SK-N-SH treated with all-trans-retinoic acid at 6 μM for 48 hours (cell line): ENCODE results near the gene ESR2.

ENCODE experiments used
- ARNTL ChIP-seq: fragments of 450-650 bp; formaldehyde crosslinking; IDR thresholded peaks from 2 replicates; pipeline ENCODE4 v1.5.0; 2020; ENCODE audit warnings: low read depth, mild to moderate bottlenecking, moderate library complexity, borderline replicate concordance
- CREB5 ChIP-seq: fragments of 250-450 bp; sonication (Bioruptor Pico); IDR thresholded peaks from 2 replicates; pipeline ENCODE4 v1.5.1; 2020; ENCODE audit warnings: low read depth, mild to moderate bottlenecking, moderate library complexity
- CSDC2 ChIP-seq: fragments of 250-450 bp; sonication (Bioruptor Pico); IDR thresholded peaks from 2 replicates; pipeline ENCODE4 v1.5.0; 2020; ENCODE audit warnings: mild to moderate bottlenecking, moderate library complexity
- ESRRG ChIP-seq: fragments of 250-450 bp; sonication (Bioruptor Pico); IDR thresholded peaks from 2 replicates; pipeline ENCODE4 v1.6.1; 2021; ENCODE audit warnings: mild to moderate bottlenecking
- PATZ1 ChIP-seq: fragments of 250-450 bp; sonication (Bioruptor Pico); IDR thresholded peaks from 2 replicates; pipeline ENCODE4 v1.8.0; 2020; ENCODE audit warnings: mild to moderate bottlenecking, moderate library complexity, borderline replicate concordance
- POU6F1 ChIP-seq: fragments of 250-450 bp; sonication (Bioruptor Pico); IDR thresholded peaks from 2 replicates; pipeline ENCODE4 v1.8.0; 2021; ENCODE audit warnings: low read depth, mild to moderate bottlenecking, moderate library complexity, borderline replicate concordance
- ZC3H10 ChIP-seq: fragments of 250-450 bp; sonication (Bioruptor Pico); IDR thresholded peaks from 2 replicates; pipeline ENCODE4 v1.5.1; 2021; ENCODE audit warnings: mild to moderate bottlenecking, moderate library complexity
- ZFP3 ChIP-seq: fragments of 250-450 bp; sonication (Bioruptor Pico); IDR thresholded peaks from 2 replicates; pipeline ENCODE4 v1.5.0; 2020; ENCODE audit warnings: mild to moderate bottlenecking, moderate library complexity
- ZFP30 ChIP-seq: fragments of 450-650 bp; formaldehyde crosslinking; IDR thresholded peaks from 2 replicates; pipeline ENCODE4 v1.5.0; 2022; ENCODE audit warnings: mild to moderate bottlenecking, moderate library complexity
- ZNF70 ChIP-seq: fragments of 450-650 bp; formaldehyde crosslinking; IDR thresholded peaks from 2 replicates; pipeline ENCODE4 v1.5.0; 2020; ENCODE audit warnings: mild to moderate bottlenecking, moderate library complexity

GRCh38 chr14:64088647-64088964, 205.6 kb downstream of the ESR2 start:
- TF ChIP-seq ZNF70 (no peak), CSDC2 (CRISPR knock-in tag) (no peak), POU6F1 (CRISPR knock-in tag) (no peak), ARNTL (no peak), ZC3H10 (CRISPR knock-in tag) (no peak), ZFP30 (CRISPR knock-in tag) (no peak), CREB5 (CRISPR knock-in tag) (no peak), PATZ1 (CRISPR knock-in tag) (no peak), ESRRG (no peak), ZFP3 (no peak)
